ENCODE data around the gene KIF1B.

KIF1B gene

GRCh38 chr1:10280439-10281350 is 70.3 kb downstream of the KIF1B start:
- no peak for DNase-seq (ENCODE audit: low read depth in 2 of 2)

GRCh38 chr1:10283318-10283984 is 73.1 kb downstream of the KIF1B start:
- no peak for DNase-seq (ENCODE audit: low read depth in 2 of 2)

- DNase-seq (ENCODE audit: low read depth in 2 of 2), result no peak
Observed at GRCh38 chr1:10286244-10286643, 75.9 kb downstream of the KIF1B start.

- no peak for DNase-seq (ENCODE audit: low read depth in 2 of 2)
Observed at GRCh38 chr1:10287023-10287645, 76.8 kb downstream of the KIF1B start.

GRCh38 chr1:10288029-10288615 is 77.8 kb downstream of the KIF1B start:
- DNase-seq (ENCODE audit: low read depth in 2 of 2), result no peak

- DNase-seq (ENCODE audit: low read depth in 2 of 2), result no peak
Observed at GRCh38 chr1:10291705-10292104, 81.3 kb downstream of the KIF1B start.

- DNase-seq (ENCODE audit: low read depth in 2 of 2), result no peak
Observed at GRCh38 chr1:10292188-10292587, 81.8 kb downstream of the KIF1B start.

GRCh38 chr1:10295481-10296085 is 85.2 kb downstream of the KIF1B start:
- no peak for DNase-seq (ENCODE audit: low read depth in 2 of 2)

GRCh38 chr1:10299151-10299550 is 88.8 kb downstream of the KIF1B start:
- DNase-seq (ENCODE audit: low read depth in 2 of 2), result no peak

GRCh38 chr1:10302416-10302815 is 92.0 kb downstream of the KIF1B start:
- no peak for DNase-seq (ENCODE audit: low read depth in 2 of 2)

GRCh38 chr1:10304295-10304694 is 93.9 kb downstream of the KIF1B start:
- DNase-seq (ENCODE audit: low read depth in 2 of 2), result no peak

- DNase-seq (ENCODE audit: low read depth in 2 of 2), result no peak
Observed at GRCh38 chr1:10306435-10306834, 96.1 kb downstream of the KIF1B start.

- DNase-seq (ENCODE audit: low read depth in 2 of 2), result no peak
Observed at GRCh38 chr1:10308001-10308400, 97.6 kb downstream of the KIF1B start.

GRCh38 chr1:10309243-10310011 is 99.1 kb downstream of the KIF1B start:
- DNase-seq (ENCODE audit: low read depth in 2 of 2), result no peak

GRCh38 chr1:10316752-10317151 is 106.4 kb downstream of the KIF1B start:
- no peak for DNase-seq (ENCODE audit: low read depth in 2 of 2)

- DNase-seq (ENCODE audit: low read depth in 2 of 2), result no peak
Observed at GRCh38 chr1:10319750-10320149, 109.4 kb downstream of the KIF1B start.

- DNase-seq (ENCODE audit: low read depth in 2 of 2), result no peak
Observed at GRCh38 chr1:10320336-10320735, 110.0 kb downstream of the KIF1B start.

- DNase-seq (ENCODE audit: low read depth in 2 of 2), result no peak
Observed at GRCh38 chr1:10322821-10323220, 112.5 kb downstream of the KIF1B start.

- DNase-seq (ENCODE audit: low read depth in 2 of 2), result no peak
Observed at GRCh38 chr1:10324627-10325026, 114.3 kb downstream of the KIF1B start.

GRCh38 chr1:10325521-10325920 is 115.2 kb downstream of the KIF1B start:
- DNase-seq (ENCODE audit: low read depth in 2 of 2), result no peak

- no peak for DNase-seq (ENCODE audit: low read depth in 2 of 2)
Observed at GRCh38 chr1:10326251-10326650, 115.9 kb downstream of the KIF1B start.
